ENCODE data around the gene SERPINB3.

DNA sequence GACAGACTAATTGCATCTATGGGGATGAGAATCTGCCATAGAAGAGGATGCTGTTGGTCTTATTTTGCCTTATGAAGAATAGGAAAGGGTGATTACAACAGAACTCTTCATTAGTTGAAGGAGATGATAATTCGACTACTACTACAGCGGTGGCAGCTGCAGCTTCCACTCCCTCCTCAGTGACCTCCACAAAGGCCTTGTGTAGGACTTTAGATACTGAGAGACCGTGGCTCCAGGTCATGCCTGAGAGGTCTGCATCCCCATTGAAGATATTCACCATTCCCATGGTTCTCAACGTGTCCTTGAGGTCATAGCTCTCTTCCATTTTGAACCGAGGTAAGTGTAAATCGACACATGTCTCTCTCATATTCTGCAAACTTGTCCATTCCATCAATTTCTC, 24.0 kb downstream of the SERPINB3 start:
- TF ChIP-seq POLR2A (IDR thresholded peaks at IDR 0.05; ENCODE audit: low read length) (no peak), GATA1 (IDR thresholded peaks at IDR 0.05; ENCODE audit: low read depth, low read length) (no peak)

All from erythroblast (primary cell).